Lung (tissue), 12 donors: Measurements from ENCODE around the gene MYL12B. TPM values are rescaled to one million over a fixed set of nuclear protein-coding genes. Genes with fewer than 3 reads are reported as not detected.

ENCODE experiments used
- ATAC-seq: fragments of 200-7000 bp; cut with Tn5 transposase; one replicate; pipeline ENCODE4 v1.9.1; 2020; ENCODE audit warnings: moderate number of reproducible peaks; ENCODE audit not compliant: insufficient read depth, low FRiP score
- DNase-seq, 3 donors: peaks; one replicate each; pipeline ENCODE4 v3.0.0-alpha.2; 2013 to 2017
- H3K27ac ChIP-seq, 2 donors: one replicate each; pipeline ENCODE4 v1.5.1; 2013; ENCODE audit warnings: mild to moderate bottlenecking in 2 of 2, moderate library complexity in 2 of 2, control low read depth in 1 of 2, inconsistent platforms in 1 of 2, low read depth in 1 of 2, low read length in 1 of 2
- H3K27me3 ChIP-seq, 3 donors: one replicate each; pipeline ENCODE4 v1.5.1; 2013; ENCODE audit warnings: low read length in 2 of 3; ENCODE audit not compliant: control insufficient read depth in 3 of 3, insufficient read depth in 3 of 3
- H3K36me3 ChIP-seq, 4 donors: one replicate each; pipeline ENCODE4 v1.5.1; 2013; ENCODE audit warnings: low read length in 4 of 4, mild to moderate bottlenecking in 1 of 4, moderate library complexity in 1 of 4; ENCODE audit not compliant: control insufficient read depth in 4 of 4, insufficient read depth in 4 of 4
- H3K4me1 ChIP-seq, 5 donors: one replicate each; pipeline ENCODE4 v1.5.1; 2013; ENCODE audit warnings: low read length in 5 of 5, mild to moderate bottlenecking in 2 of 5, moderate library complexity in 1 of 5; ENCODE audit not compliant: control insufficient read depth in 5 of 5, insufficient read depth in 5 of 5
- H3K4me3 ChIP-seq: one replicate; pipeline ENCODE4 v1.5.1; 2013; ENCODE audit warnings: mild to moderate bottlenecking, control low read depth, moderate library complexity
- H3K9ac ChIP-seq, 2 donors: one replicate each; pipeline ENCODE4 v1.5.1; 2013; ENCODE audit warnings: low read length in 2 of 2, control low read depth in 1 of 2; ENCODE audit not compliant: insufficient read depth in 1 of 2
- H3K9me3 ChIP-seq, 4 donors: one replicate each; pipeline ENCODE4 v1.5.1; 2013; ENCODE audit warnings: low read length in 3 of 4, mild to moderate bottlenecking in 1 of 4, moderate library complexity in 1 of 4; ENCODE audit not compliant: control insufficient read depth in 4 of 4, insufficient read depth in 3 of 4
- CTCF ChIP-seq: IDR thresholded peaks from 2 replicates; pipeline ENCODE4 v1.5.1; 2012; ENCODE audit warnings: mild to moderate bottlenecking; ENCODE audit errors: control extremely low read depth, extremely low read depth
- WGBS, 2 donors: extraction: QIAGEN DNeasy Blood & Tissue Kit; methylation state at CpG; one replicate each; pipeline ENCODE4 v1.1.7; 2013; 5-methylcytosine and 5-hydroxymethylcytosine counted together
- polyA plus RNA-seq, 2 donors: library from polyadenylated mRNA; stranded (reverse); fragments of 200-250 nt; gene quantifications; one replicate each; pipeline ENCODE4 v1.2.1, GENCODE V29; 2013
- total RNA-seq, 2 donors: library from RNA; depleted of rRNA in 1 of 2; stranded (reverse); fragments of >200 nt in 1 of 2; gene quantifications; one replicate each; pipeline ENCODE4 v1.2.1, GENCODE V29; 2014 to 2021
- donor health status: control.
- donor health status: control.
- donor health status: Bipolar disorder and iron deficiency.
- donor health status: healthy.
- donor health status: DM: yes; HTN: yes; CAD: no.

The MYL12B gene
- total and polyA plus RNA-seq, 4 donors: 249 to 1,047 (median 418) TPM

- peak in 2 of 3 donors; percentile 24 to 32 for DNase-seq
- Histone ChIP-seq H3K9ac (no peak overlapping the region), H3K27me3 (no peaks in the 10 kb centered on the region), H3K9me3 (no peaks in the 10 kb centered on the region), H3K27ac (peak overlapping the region; percentile 69 to 95), H3K36me3 (peaks cover 17 to 48% (median 30%) of the 10 kb centered on the region in 4 donors), H3K4me1 (peaks cover 0 to 11% (median 6%) of the 10 kb centered on the region in 5 donors), H3K4me3 (no peak overlapping the region)
- no peak for ATAC-seq
- WGBS, 2 donors: 48 to 78% methylated on average over 5 of the region's 5 CpGs
- no peak for TF ChIP-seq CTCF
These were observed 5.0 kb upstream of the MYL12B start for GRCh38 chr18:3256693-3257626.

- H3K9ac ChIP-seq: no peak overlapping the region
- no peaks in the 10 kb centered on the region for H3K27me3 ChIP-seq
- TF ChIP-seq CTCF: no peak
- DNase-seq: no peak
- ATAC-seq: no peak
- WGBS, 2 donors: 86 to 90% methylated on average over 2 of the region's 2 CpGs
- H3K4me1 ChIP-seq: peaks cover 0 to 10% (median 6%) of the 10 kb centered on the region in 5 donors
- H3K36me3 ChIP-seq: peaks cover 17 to 48% (median 30%) of the 10 kb centered on the region in 4 donors
- H3K9me3 ChIP-seq: no peaks in the 10 kb centered on the region
- no peak overlapping the region for H3K4me3 ChIP-seq
- H3K27ac ChIP-seq: peak overlapping the region in 1 of 2 donors; percentile 95
These were observed 4.3 kb upstream of the MYL12B start for GRCh38 chr18:3257627-3258120.

- H3K27me3 ChIP-seq: no peaks in the 10 kb centered on the region
- no peak for ATAC-seq
- 13 to 17% methylated on average over 5 of the region's 5 CpGs for WGBS, 2 donors
These were observed 949 bp upstream of the MYL12B start for GRCh38 chr18:3260995-3261372.

More at GRCh38 chr18:3260995-3261372, 949 bp upstream of the MYL12B start:
- DNase-seq: no peak
- Histone ChIP-seq H3K36me3 (peaks cover 10 to 22% (median 16%) of the 10 kb centered on the region in 4 donors), H3K4me1 (peaks cover 0 to 30% (median 13%) of the 10 kb centered on the region in 5 donors), H3K9me3 (no peaks in the 10 kb centered on the region), H3K27ac (peak overlapping the region; percentile 98 to 100), H3K9ac (peak overlapping the region; percentile 59 to 86), H3K4me3 (peak overlapping the region; percentile 97)
- no peak for TF ChIP-seq CTCF
